ENCODE results near the gene FOXO4. TPM values are rescaled to one million over a fixed set of nuclear protein-coding genes. Genes with fewer than 3 reads are reported as not detected.
A peak's percentile ranks its signal among the peaks of the same experiment; 100 is the strongest.

The FOXO4 gene
- total RNA-seq, 1 experiment from 2014 or later = 22.0 TPM

DNA sequence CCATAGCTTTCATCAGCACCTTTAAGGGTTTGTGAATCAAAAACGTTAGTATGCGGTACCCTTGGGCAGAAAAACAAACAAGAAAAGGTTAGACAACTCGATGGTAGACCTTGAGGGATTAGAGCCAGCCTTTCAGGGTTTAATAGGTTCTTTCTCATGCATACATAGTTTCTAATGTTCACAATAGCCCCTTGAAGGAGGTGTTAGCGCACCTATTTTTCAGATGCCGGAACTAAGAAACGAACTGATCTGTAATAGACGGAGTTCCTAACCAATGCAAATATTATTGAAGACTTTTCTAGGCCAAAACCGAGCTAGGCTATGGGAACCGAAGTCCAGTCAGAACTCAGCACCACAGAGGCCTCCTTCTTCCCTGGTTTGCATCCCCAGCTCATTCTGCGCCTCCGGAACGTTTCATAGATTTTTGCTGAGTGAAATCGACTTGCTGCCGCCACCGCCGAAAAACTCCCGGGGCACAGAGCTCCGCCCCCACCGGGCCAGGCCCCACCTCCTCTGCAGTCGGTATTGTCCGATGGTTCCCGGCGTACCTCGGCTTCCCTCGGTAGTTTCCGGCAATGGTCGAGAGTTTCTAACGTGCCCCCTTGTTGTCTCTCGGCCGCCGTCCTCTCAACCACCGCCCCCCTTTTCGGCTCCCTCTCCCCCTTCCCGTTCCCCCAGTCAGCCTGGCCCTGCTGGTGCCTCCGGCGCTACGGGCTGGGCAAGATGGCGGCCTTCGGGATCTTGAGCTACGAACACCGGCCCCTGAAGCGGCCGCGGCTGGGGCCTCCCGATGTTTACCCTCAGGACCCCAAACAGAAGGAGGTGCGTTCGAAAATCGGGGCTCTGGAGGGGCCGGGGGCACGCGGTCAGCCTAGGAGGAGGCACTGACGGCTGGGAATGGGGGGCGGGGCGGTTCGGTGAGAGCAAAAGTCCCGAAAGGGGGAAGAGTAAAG lies 22.7 kb downstream of the FOXO4 start, which contains the start of gene MED12:
MED12 (plus strand) TSS at position 565 of the 953 bp plus-strand sequence; CDS start at position 724, 159 bp downstream.
- no peaks in the 10 kb centered on the region for H3K36me3 ChIP-seq (ENCODE audit: low read depth)
- CTCF ChIA-PET = no interaction called here
- no peaks in the 10 kb centered on the region for H3K9me2 ChIP-seq (ENCODE audit: insufficient read depth)
- H3K4me2 ChIP-seq = peak within 1 kb of the TSS; percentile 84
- H3K27me3 ChIP-seq (ENCODE audit: insufficient read depth, low read depth) = no peaks in the 10 kb centered on the region
- H3K9me3 ChIP-seq (ENCODE audit: insufficient read depth, low read depth) = no peaks in the 10 kb centered on the region
- no peak within 1 kb of the TSS for H3K27ac ChIP-seq
- H2AFZ ChIP-seq = peak within 1 kb of the TSS; percentile 95
- intact Hi-C loops (cut with micrococcal nuclease; ENCODE audit: unreplicated experiment) = no loop called here
- peak; percentile 46 to 72 for DNase-seq
- H4K20me1 ChIP-seq (ENCODE audit: insufficient read depth) = no peaks in the 10 kb centered on the region
- POLR2A ChIA-PET (ENCODE audit: unreplicated experiment) = interaction anchor here (0.7 kb wide), 1 partner anchor 313 kb away, joined by 7 read pairs; no protein-coding TSS in a partner anchor
- H3K4me1 ChIP-seq (replicated peaks; ENCODE audit: insufficient read depth) = peaks cover 5% of the 10 kb centered on the region; the same call in 1 of the 2 replicates
- BruUV-seq (replicated peaks) = no TSS peak
- no peaks in the 10 kb centered on the region for H3K79me2 ChIP-seq (ENCODE audit: low read depth)
- TF ChIP-seq, protein P1, sequence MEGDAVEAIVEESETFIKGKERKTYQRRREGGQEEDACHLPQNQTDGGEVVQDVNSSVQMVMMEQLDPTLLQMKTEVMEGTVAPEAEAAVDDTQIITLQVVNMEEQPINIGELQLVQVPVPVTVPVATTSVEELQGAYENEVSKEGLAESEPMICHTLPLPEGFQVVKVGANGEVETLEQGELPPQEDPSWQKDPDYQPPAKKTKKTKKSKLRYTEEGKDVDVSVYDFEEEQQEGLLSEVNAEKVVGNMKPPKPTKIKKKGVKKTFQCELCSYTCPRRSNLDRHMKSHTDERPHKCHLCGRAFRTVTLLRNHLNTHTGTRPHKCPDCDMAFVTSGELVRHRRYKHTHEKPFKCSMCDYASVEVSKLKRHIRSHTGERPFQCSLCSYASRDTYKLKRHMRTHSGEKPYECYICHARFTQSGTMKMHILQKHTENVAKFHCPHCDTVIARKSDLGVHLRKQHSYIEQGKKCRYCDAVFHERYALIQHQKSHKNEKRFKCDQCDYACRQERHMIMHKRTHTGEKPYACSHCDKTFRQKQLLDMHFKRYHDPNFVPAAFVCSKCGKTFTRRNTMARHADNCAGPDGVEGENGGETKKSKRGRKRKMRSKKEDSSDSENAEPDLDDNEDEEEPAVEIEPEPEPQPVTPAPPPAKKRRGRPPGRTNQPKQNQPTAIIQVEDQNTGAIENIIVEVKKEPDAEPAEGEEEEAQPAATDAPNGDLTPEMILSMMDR (conservative IDR thresholded peaks at IDR 0.05) = no peak
- TF ChIP-seq EZH2 (IDR thresholded peaks at IDR 0.05; ENCODE audit: low read depth) = no peak
- peak within 1 kb of the TSS; percentile 71 for H3K4me3 ChIP-seq
- no peaks in the 10 kb centered on the region for H3F3A ChIP-seq (ENCODE audit: insufficient read depth, low read depth)

DNA sequence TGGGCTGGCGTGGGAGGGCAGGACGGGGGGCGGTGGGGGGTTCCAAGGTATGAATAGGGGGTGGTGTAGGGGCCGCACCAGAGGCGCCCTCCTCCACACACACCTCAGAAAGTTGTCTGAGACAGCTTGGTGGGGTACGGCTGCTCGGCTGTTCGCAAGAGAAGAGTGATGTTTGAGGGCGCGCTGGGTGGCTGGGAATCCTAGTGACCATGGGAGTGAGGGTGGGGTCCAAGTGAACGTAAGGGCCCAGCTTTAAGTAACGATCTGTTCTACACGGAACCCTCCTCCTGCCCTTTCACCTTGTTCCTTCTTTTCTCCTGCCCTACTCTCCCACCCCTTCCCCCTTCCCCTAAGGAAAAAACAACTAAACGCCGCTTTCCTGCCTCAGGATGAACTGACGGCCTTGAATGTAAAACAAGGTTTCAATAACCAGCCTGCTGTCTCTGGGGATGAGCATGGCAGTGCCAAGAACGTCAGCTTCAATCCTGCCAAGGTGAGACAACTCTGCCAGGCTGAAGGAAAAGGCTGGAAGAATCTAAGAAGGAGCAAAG lies 23.4 kb downstream of the FOXO4 start:
- Histone ChIP-seq H3K4me2 (peak overlapping the region; percentile 84), H3K4me3 (peak overlapping the region; percentile 71), H3K79me2 (ENCODE audit: low read depth) (no peaks in the 10 kb centered on the region), H3K9me2 (ENCODE audit: insufficient read depth) (no peaks in the 10 kb centered on the region), H3K9me3 (ENCODE audit: insufficient read depth, low read depth) (no peaks in the 10 kb centered on the region), H3K27ac (no peak overlapping the region), H3F3A (ENCODE audit: insufficient read depth, low read depth) (no peaks in the 10 kb centered on the region), H3K36me3 (ENCODE audit: low read depth) (no peaks in the 10 kb centered on the region), H3K4me1 (replicated peaks; ENCODE audit: insufficient read depth) (peaks cover 5% of the 10 kb centered on the region; the same call in 1 of the 2 replicates), H4K20me1 (ENCODE audit: insufficient read depth) (no peaks in the 10 kb centered on the region), H3K27me3 (ENCODE audit: insufficient read depth, low read depth) (no peaks in the 10 kb centered on the region), H2AFZ (peak overlapping the region; percentile 58; the same call in 1 of the 2 replicates)
- POLR2A ChIA-PET (ENCODE audit: unreplicated experiment) = interaction anchor here (0.7 kb wide), 1 partner anchor 312 kb away, joined by 7 read pairs; no protein-coding TSS in a partner anchor
- CTCF ChIA-PET = no interaction called here
- TF ChIP-seq, protein P1 (conservative IDR thresholded peaks at IDR 0.05) = no peak
- no peak for TF ChIP-seq EZH2 (IDR thresholded peaks at IDR 0.05; ENCODE audit: low read depth)
- intact Hi-C loops (cut with micrococcal nuclease; ENCODE audit: unreplicated experiment) = no loop called here
- BruUV-seq (replicated peaks) = no TSS peak
- DNase-seq = no peak

DNA sequence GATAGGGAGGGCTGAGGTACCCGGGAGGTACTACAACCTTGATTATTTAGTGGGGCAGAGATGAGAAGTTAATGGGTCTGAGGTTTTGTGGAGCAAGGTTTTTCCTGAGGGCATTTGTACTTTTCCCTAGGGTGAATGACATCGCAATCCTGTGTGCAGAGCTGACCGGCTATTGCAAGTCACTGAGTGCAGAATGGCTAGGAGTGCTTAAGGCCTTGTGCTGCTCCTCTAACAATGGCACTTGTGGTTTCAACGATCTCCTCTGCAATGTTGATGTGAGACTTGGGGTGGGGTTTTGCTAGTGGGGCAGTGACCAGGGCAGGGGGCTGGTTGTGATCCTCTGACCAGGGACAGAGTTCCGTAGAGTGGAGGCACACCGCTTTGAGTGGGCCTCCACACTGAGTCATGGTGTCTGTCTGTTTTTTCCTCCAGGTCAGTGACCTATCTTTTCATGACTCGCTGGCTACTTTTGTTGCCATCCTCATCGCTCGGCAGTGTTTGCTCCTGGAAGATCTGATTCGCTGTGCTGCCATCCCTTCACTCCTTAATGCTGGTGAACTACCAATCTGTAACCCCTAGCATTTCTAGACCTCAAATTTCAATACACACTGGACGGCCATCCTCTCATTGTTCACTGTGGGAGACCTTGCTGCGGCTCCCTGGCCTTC lies 32.6 kb downstream of the FOXO4 start:
- H4K20me1 ChIP-seq (ENCODE audit: insufficient read depth) = no peaks in the 10 kb centered on the region
- TF ChIP-seq, protein P1 (conservative IDR thresholded peaks at IDR 0.05) = no peak
- TF ChIP-seq EZH2 (IDR thresholded peaks at IDR 0.05; ENCODE audit: low read depth) = no peak
- H3K9me3 ChIP-seq (ENCODE audit: insufficient read depth, low read depth) = no peaks in the 10 kb centered on the region
- H3K27ac ChIP-seq = no peak overlapping the region
- no peak overlapping the region for H2AFZ ChIP-seq
- H3K9me2 ChIP-seq (ENCODE audit: insufficient read depth) = no peaks in the 10 kb centered on the region
- CTCF ChIA-PET = no interaction called here
- H3K27me3 ChIP-seq (ENCODE audit: insufficient read depth, low read depth) = no peaks in the 10 kb centered on the region
- intact Hi-C loops (cut with micrococcal nuclease; ENCODE audit: unreplicated experiment) = no loop called here
- DNase-seq = no peak
- H3K4me2 ChIP-seq = no peak overlapping the region
- H3K4me3 ChIP-seq = no peak overlapping the region
- POLR2A ChIA-PET (ENCODE audit: unreplicated experiment) = no interaction called here
- H3K36me3 ChIP-seq (ENCODE audit: low read depth) = 0 out of 2 replicates have a peak, but pooled peaks cover 4% of the 10 kb centered on the region
- no peaks in the 10 kb centered on the region for H3K4me1 ChIP-seq (replicated peaks; ENCODE audit: insufficient read depth)
- no peaks in the 10 kb centered on the region for H3K79me2 ChIP-seq (ENCODE audit: low read depth)
- H3F3A ChIP-seq (ENCODE audit: insufficient read depth, low read depth) = no peaks in the 10 kb centered on the region
- no TSS peak for BruUV-seq (replicated peaks)

All from PC-9 (cell line).